Measurements from ENCODE around the gene KRT7.

The KRT7 gene

GRCh38 chr12:52211716-52212585 lies 21.1 kb upstream of the KRT7 start:
- in situ Hi-C loops (cut with HindIII; ENCODE audit: low sequenced_read_pairs) = loop anchor here (5.0 kb wide), 1 partner anchor 120 kb away; no protein-coding TSS in a partner anchor

- in situ Hi-C loops (cut with HindIII; ENCODE audit: low sequenced_read_pairs) = loop anchor here (5.0 kb wide), 1 partner anchor 121 kb away; no protein-coding TSS in a partner anchor
Observed at GRCh38 chr12:52212701-52213563, 20.1 kb upstream of the KRT7 start.

GRCh38 chr12:52213564-52214420 lies 19.3 kb upstream of the KRT7 start:
- in situ Hi-C loops (cut with HindIII; ENCODE audit: low sequenced_read_pairs) = loop anchor here (5.0 kb wide), 1 partner anchor 121 kb away; no protein-coding TSS in a partner anchor

GRCh38 chr12:52214421-52214802 lies 18.6 kb upstream of the KRT7 start:
- in situ Hi-C loops (cut with HindIII; ENCODE audit: low sequenced_read_pairs) = loop anchor here (5.0 kb wide), 1 partner anchor 122 kb away; no protein-coding TSS in a partner anchor

DNA sequence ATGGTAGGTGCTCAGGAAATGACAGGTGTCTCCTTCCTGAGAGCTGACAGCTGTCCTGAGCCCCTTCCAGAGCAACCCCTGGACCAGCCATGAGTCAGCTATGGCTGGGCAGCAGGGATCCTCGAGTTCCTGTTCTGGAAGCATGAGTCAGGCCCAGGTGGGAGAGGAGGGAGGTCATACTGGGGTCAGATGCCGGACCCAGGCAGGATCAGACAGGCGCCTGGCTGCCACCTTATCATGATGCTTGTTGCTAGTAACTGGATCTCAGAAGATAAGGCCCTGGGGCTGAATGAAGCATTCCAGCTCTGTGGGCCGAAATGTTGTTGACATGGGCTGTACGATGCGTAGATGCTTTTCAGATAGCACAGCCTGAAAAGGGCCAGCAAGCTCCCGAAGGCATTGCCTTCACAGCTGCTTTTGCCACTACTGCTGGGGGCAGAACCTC lies 17.4 kb upstream of the KRT7 start:
- in situ Hi-C loops (cut with HindIII; ENCODE audit: low sequenced_read_pairs) = loop anchor here (5.0 kb wide), 1 partner anchor 97 kb away; no protein-coding TSS in a partner anchor

DNA sequence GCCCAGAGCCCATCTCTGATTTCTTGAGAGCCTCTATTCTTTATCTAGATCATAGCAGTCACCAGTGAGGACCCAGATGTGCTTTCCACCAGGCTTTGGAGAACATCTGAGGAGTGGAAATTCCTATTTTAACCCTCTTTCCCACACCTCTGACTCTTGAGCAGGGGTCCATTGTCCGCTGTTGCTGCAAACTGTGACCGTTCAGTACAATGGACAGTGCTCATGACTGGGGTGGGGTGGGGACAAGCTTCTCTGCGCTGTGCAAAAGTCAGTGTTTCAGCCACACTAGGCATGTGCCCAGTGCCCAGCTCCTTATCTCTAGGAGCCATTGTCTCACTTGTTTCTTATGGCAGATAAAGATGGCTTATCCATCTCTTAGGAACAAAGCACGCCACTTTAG lies 16.9 kb upstream of the KRT7 start:
- in situ Hi-C loops (cut with HindIII; ENCODE audit: low sequenced_read_pairs) = loop anchor here (5.0 kb wide), 1 partner anchor 96 kb away; no protein-coding TSS in a partner anchor

DNA sequence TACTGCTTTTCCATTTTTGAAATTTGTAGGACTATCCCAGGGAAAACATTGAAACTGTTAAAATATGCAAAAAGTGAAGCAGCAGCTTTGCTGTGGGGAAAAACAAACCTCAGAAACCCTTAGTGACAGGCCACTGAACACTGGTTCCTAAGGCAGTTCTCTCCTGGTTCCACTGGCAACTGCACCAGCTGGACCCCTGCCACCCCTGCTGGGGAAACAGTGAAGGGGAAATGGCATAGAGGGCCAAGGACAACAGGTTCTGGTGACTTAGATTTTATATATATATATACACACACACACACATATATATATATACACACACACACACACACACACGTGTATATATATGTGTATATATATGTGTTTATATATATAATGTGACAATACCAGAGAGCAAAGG lies 16.2 kb upstream of the KRT7 start:
- in situ Hi-C loops (cut with HindIII; ENCODE audit: low sequenced_read_pairs) = loop anchor here (5.0 kb wide), 1 partner anchor 95 kb away; no protein-coding TSS in a partner anchor

GRCh38 chr12:52217223-52217622 lies 15.8 kb upstream of the KRT7 start:
- in situ Hi-C loops (cut with HindIII; ENCODE audit: low sequenced_read_pairs) = loop anchor here (5.0 kb wide), 1 partner anchor 95 kb away; no protein-coding TSS in a partner anchor

- in situ Hi-C loops (cut with HindIII; ENCODE audit: low sequenced_read_pairs) = loop anchor here (5.0 kb wide), 1 partner anchor 94 kb away; no protein-coding TSS in a partner anchor
Observed at GRCh38 chr12:52218001-52218400, 15.0 kb upstream of the KRT7 start.

- in situ Hi-C loops (cut with HindIII; ENCODE audit: low sequenced_read_pairs) = no loop called here
Observed at GRCh38 chr12:52220477-52220876, 12.6 kb upstream of the KRT7 start.

GRCh38 chr12:52221070-52221781 lies 11.8 kb upstream of the KRT7 start:
- in situ Hi-C loops (cut with HindIII; ENCODE audit: low sequenced_read_pairs) = no loop called here

- in situ Hi-C loops (cut with HindIII; ENCODE audit: low sequenced_read_pairs) = no loop called here
Observed at GRCh38 chr12:52221912-52222457, 11.1 kb upstream of the KRT7 start.

GRCh38 chr12:52222692-52223091 lies 10.4 kb upstream of the KRT7 start:
- in situ Hi-C loops (cut with HindIII; ENCODE audit: low sequenced_read_pairs) = no loop called here

DNA sequence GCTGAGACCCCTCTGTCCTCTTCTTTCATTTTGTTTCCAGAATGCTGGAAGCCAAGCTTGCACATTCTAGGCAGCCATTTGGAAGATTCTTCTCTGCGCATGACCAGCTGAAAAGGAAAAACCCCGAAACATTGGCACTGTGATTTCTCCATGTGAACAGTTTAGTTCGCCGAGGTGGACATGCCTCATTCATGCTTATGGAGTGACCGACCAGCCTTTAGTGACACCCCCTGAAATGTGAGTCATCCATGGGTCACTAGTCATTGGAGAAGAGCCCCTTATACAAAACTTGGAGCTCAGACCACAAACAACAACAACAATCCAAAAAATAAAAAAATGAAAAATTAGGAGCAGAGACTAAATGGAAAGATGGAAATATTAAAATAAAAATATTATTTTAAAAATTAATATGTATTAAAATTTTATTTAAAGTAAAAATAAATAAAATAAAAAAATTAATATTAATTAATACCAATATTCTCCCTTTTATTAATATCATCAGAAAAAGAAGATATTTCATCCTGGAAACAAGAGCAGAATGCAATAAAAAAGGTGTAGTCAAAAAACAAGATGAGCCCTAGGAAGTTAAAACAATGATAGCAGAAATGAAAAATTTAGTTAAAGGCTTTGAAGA lies 9.5 kb upstream of the KRT7 start:
- in situ Hi-C loops (cut with HindIII; ENCODE audit: low sequenced_read_pairs) = no loop called here

DNA sequence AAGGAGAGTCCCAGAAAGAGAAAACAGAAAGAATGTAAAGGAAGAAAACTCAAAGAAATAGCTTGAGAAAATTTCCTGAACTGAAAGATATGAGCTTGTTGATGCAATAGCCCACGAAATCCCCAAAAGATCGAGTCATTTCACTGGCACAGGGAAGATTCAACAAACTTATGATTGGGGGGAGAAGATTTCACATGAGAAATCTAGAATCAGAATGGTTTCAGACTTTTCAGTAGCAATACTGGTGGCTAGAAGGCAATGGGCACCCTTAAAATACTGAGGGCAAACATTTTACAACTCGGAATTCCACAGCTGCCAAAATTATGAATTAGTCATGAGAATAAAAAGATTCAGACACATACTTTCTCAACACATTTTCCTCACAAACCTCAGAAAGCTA lies 8.9 kb upstream of the KRT7 start:
- in situ Hi-C loops (cut with HindIII; ENCODE audit: low sequenced_read_pairs) = no loop called here

DNA sequence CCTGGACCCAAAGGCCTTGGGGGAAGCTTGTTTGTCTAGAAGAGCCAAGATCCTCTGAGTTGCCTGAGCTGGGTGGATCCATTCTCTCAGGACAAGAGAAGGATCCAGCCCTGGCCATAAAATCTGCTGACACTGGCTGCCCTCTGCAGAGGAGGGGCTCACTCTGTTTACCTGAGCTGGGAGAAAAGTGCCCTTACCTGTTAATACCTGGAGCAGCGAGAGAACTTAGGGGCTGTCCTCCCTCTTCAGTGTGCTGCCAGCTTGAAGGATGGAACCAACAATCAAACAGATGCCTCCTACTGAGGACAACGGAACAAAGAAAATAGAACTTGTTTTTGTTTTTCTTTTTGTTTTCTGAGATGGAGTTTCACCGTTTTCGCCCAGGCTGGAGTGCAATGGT lies 7.3 kb upstream of the KRT7 start:
- in situ Hi-C loops (cut with HindIII; ENCODE audit: low sequenced_read_pairs) = loop anchor here (5.0 kb wide), 1 partner anchor 57 kb away; no protein-coding TSS in a partner anchor

DNA sequence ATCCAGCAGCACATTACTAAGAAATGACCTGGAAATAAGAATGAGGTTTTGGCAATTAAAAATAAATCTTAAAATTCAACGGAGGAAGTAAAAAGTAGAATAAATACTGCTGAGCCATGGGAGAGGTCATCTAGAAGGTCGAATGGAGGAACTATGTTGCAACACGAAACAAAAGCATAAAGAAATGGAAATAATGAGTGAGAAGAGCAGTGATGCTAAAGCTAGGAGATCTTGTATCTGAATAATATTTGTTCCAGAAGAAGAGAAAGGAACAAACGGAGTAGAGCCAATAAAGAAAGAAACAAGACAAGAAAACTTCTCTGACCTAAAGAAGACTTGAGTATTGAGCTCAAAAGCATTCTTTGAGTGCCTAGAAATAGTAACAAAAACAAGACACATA lies 6.6 kb upstream of the KRT7 start:
- in situ Hi-C loops (cut with HindIII; ENCODE audit: low sequenced_read_pairs) = loop anchor here (5.0 kb wide), 1 partner anchor 56 kb away; no protein-coding TSS in a partner anchor

DNA sequence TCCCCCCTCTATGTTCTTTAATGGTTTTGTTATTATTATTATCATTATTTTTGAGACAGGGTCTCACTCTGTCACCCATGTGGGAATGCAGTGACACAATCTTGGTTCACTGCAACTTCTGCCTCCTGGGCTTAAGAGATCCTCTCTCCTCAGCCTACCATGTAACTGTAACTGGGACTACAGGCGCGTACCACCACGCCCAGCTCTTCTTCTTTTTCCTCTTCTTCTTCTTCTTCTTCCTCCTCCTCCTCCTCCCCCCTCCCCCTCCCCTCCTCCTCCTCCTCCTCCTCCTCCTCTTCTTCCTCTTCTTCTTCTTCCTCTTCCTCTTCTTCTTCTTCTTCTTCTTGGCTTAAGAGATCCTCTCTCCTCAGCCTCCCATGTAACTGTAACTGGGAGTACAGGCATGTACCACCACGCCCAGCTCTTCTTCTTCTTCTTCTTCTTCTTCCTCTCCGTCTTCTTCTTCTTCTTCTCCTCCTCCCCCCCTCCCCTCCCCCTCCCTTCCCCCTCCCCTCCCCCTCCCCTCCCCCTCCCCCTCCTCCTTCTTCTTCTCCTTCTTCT lies 5.4 kb upstream of the KRT7 start:
- in situ Hi-C loops (cut with HindIII; ENCODE audit: low sequenced_read_pairs) = loop anchor here (5.0 kb wide), 1 partner anchor 55 kb away; no protein-coding TSS in a partner anchor
